Hepatocyte (in vitro differentiated cells): ENCODE data around the gene INO80B. TPM values are rescaled to one million over a fixed set of nuclear protein-coding genes. Genes with fewer than 3 reads are reported as not detected.

Experiments
- DNase-seq: peaks from one replicate; pipeline ENCODE4 v3.0.0-alpha.2; 2016; ENCODE audit warnings: low spot score
- H2AFZ ChIP-seq: fragments of 200-600 bp; sonication (generic); 2 replicates; pipeline ENCODE4 v1.6.0; 2016; ENCODE audit warnings: antibody characterized with exemption, mild to moderate bottlenecking
- H3K27ac ChIP-seq: fragments of 200-600 bp; sonication (generic); 2 replicates; pipeline ENCODE4 v1.5.1; 2016; ENCODE audit warnings: mild to moderate bottlenecking
- H3K27me3 ChIP-seq: fragments of 200-600 bp; sonication (generic); 2 replicates; pipeline ENCODE4 v1.6.1; 2016
- H3K36me3 ChIP-seq: fragments of 200-600 bp; sonication (generic); replicated peaks from 2 replicates; pipeline ENCODE4 v1.5.1; 2016; ENCODE audit warnings: low read depth; ENCODE audit not compliant: insufficient read depth
- H3K4me1 ChIP-seq: fragments of 200-600 bp; sonication (generic); 2 replicates; pipeline ENCODE4 v1.5.1; 2016; ENCODE audit warnings: mild to moderate bottlenecking, moderate library complexity; ENCODE audit not compliant: insufficient read depth
- H3K4me2 ChIP-seq: fragments of 200-600 bp; sonication (generic); 2 replicates; pipeline ENCODE4 v1.6.0; 2016
- H3K4me3 ChIP-seq: fragments of 200-600 bp; sonication (generic); 2 replicates; pipeline ENCODE4 v1.5.1; 2016; ENCODE audit warnings: mild to moderate bottlenecking
- H3K79me2 ChIP-seq: fragments of 200-600 bp; sonication (generic); 2 replicates; pipeline ENCODE4 v1.6.0; 2017; ENCODE audit warnings: mild to moderate bottlenecking
- H3K9me2 ChIP-seq: fragments of 200-600 bp; sonication (generic); replicated peaks from 2 replicates; pipeline ENCODE4 v1.6.0; 2017; ENCODE audit warnings: mild to moderate bottlenecking; ENCODE audit not compliant: insufficient read depth
- H3K9me3 ChIP-seq: fragments of 200-600 bp; sonication (generic); 2 replicates; pipeline ENCODE4 v1.5.1; 2016; ENCODE audit warnings: low read depth, mild to moderate bottlenecking
- H4K20me1 ChIP-seq: fragments of 200-600 bp; sonication (generic); 2 replicates; pipeline ENCODE4 v1.6.0; 2016; ENCODE audit warnings: mild to moderate bottlenecking; ENCODE audit not compliant: insufficient read depth, poor library complexity, severe bottlenecking
- CTCF ChIP-seq: fragments of 200-600 bp; sonication (generic); IDR thresholded peaks from 2 replicates; pipeline ENCODE4 v1.5.1; 2016; ENCODE audit warnings: antibody characterized with exemption, mild to moderate bottlenecking; ENCODE audit not compliant: poor library complexity
- EZH2 ChIP-seq: fragments of 200-600 bp; sonication (generic); IDR thresholded peaks from 2 replicates; pipeline ENCODE4 v1.6.1; 2016; ENCODE audit warnings: antibody characterized with exemption, mild to moderate bottlenecking, borderline replicate concordance
- EZH2phosphoT487 ChIP-seq: fragments of 200-600 bp; sonication (generic); IDR thresholded peaks from one replicate; pipeline ENCODE4 v1.6.1; 2018; ENCODE audit warnings: antibody characterized with exemption, mild to moderate bottlenecking, low read depth, moderate library complexity; ENCODE audit not compliant: unreplicated experiment, severe bottlenecking
- WGBS: methylation state at CpG from one replicate; pipeline ENCODE4 v1.1.6; 2016; ENCODE audit warnings: low lambda C conversion rate; ENCODE audit errors: missing lambda C conversion rate; 5-methylcytosine and 5-hydroxymethylcytosine counted together
- polyA plus RNA-seq: library from polyadenylated mRNA; unstranded; fragments of >200 nt; fragmentation: Nextera tagmentation; extraction: Ambion mirVana; gene quantifications from 2 replicates; pipeline ENCODE4 v1.2.1, GENCODE V29; 2016
- total RNA-seq: library from RNA; depleted of rRNA; stranded (reverse); fragments of >200 nt; gene quantifications from 2 replicates; pipeline ENCODE4 v1.2.3, GENCODE V29; 2014

Gene INO80B
- total and polyA plus RNA-seq, 2 experiments from 2014 or later, result 16.0 to 18.9 TPM

GRCh38 chr2:74416778-74417177 is 38.1 kb upstream of the INO80B start:
- Histone ChIP-seq H3K9me2 (no peaks in the 10 kb centered on the region), H3K27me3 (no peaks in the 10 kb centered on the region), H3K4me1 (peaks cover 1% of the 10 kb centered on the region), H3K27ac (no peak overlapping the region), H4K20me1 (no peaks in the 10 kb centered on the region), H3K4me2 (no peak overlapping the region), H3K4me3 (no peak overlapping the region), H3K36me3 (no peaks in the 10 kb centered on the region), H2AFZ (no peak overlapping the region), H3K79me2 (no peaks in the 10 kb centered on the region), H3K9me3 (no peaks in the 10 kb centered on the region)
- WGBS, result 67% methylated on average over 3 of the region's 3 CpGs
- TF ChIP-seq CTCF (no peak), EZH2phosphoT487 (no peak), EZH2 (no peak)
- DNase-seq, result no peak

DNA sequence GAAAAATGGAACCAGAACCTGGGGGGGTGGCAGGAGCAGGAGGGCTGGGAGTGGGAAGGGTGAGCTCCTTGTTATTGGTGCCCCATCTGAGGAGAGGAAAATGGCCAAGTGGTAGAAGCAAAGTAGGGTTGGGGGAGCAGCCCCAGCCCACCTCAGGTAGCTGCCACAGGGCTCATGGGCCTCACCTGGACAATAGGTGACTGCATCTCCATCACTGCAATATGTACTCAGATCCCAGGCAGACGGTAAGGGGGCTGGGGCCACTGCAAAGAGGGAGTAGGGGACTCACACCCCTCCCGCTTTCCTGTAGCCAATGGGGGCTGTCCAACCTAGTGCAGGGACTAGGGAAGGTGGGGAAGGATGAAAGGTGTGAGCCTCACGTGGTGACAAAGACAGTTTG is 37.7 kb upstream of the INO80B start:
- H3K9me2 ChIP-seq, result no peaks in the 10 kb centered on the region
- no peak overlapping the region for H3K27ac ChIP-seq
- H4K20me1 ChIP-seq, result no peaks in the 10 kb centered on the region
- no peak for TF ChIP-seq CTCF
- TF ChIP-seq EZH2phosphoT487, result no peak
- TF ChIP-seq EZH2, result no peak
- no peaks in the 10 kb centered on the region for H3K9me3 ChIP-seq
- DNase-seq, result no peak
- WGBS, result 64% methylated on average over 3 of the region's 3 CpGs
- H3K4me3 ChIP-seq, result no peak overlapping the region
- no peak overlapping the region for H2AFZ ChIP-seq
- H3K4me2 ChIP-seq, result no peak overlapping the region
- peaks cover 4% of the 10 kb centered on the region for H3K4me1 ChIP-seq
- no peaks in the 10 kb centered on the region for H3K36me3 ChIP-seq
- H3K79me2 ChIP-seq, result no peaks in the 10 kb centered on the region
- no peaks in the 10 kb centered on the region for H3K27me3 ChIP-seq

- DNase-seq, result no peak
- H3K27ac ChIP-seq, result no peak overlapping the region
Measured at GRCh38 chr2:74417763-74418162, 37.1 kb upstream of the INO80B start.

More at GRCh38 chr2:74417763-74418162, 37.1 kb upstream of the INO80B start:
- H3K4me2 ChIP-seq, result no peak overlapping the region
- H3K9me3 ChIP-seq, result no peaks in the 10 kb centered on the region
- peaks cover 4% of the 10 kb centered on the region for H3K4me1 ChIP-seq
- no peak overlapping the region for H3K4me3 ChIP-seq
- 56% methylated on average over 3 of the region's 6 CpGs for whole genome bisulfite sequencing
- TF ChIP-seq CTCF, result no peak
- TF ChIP-seq EZH2, result no peak
- no peak for TF ChIP-seq EZH2phosphoT487
- no peaks in the 10 kb centered on the region for H3K27me3 ChIP-seq
- H3K79me2 ChIP-seq, result no peaks in the 10 kb centered on the region
- no peaks in the 10 kb centered on the region for H3K36me3 ChIP-seq
- H2AFZ ChIP-seq, result no peak overlapping the region
- H3K9me2 ChIP-seq, result no peaks in the 10 kb centered on the region
- H4K20me1 ChIP-seq, result no peaks in the 10 kb centered on the region
